NCI-H1694 (cell line): ENCODE results near the gene UBXN7.
"Not testable (repeated sequence)": the region's sequence is repeated elsewhere in the genome, so short reads cannot be mapped to it uniquely, and the experiment has no call there.

Experiments used
- DNase-seq: peaks from one replicate; lab custom pipeline; 2025; lab: John Stamatoyannopoulos, UW

Gene UBXN7

GRCh38 chr3:196432137-196432879, at the start of gene UBXN7:
Gene UBXN7 (minus strand): TSS chr3:196432427. CDS start chr3:196432399, 28 bp downstream.
- DNase-seq = peak; percentile 88

- DNase-seq = no peak
These were observed 45.5 kb upstream of the UBXN7 start for GRCh38 chr3:196477678-196478077.

- DNase-seq = no peak
These were observed 40.1 kb upstream of the UBXN7 start for GRCh38 chr3:196472286-196472685.

GRCh38 chr3:196471551-196471950, 39.3 kb upstream of the UBXN7 start:
- DNase-seq = no peak

- DNase-seq = not testable (repeated sequence)
These were observed 38.0 kb upstream of the UBXN7 start for GRCh38 chr3:196470182-196470581.

- DNase-seq = no peak
These were observed 31.6 kb upstream of the UBXN7 start for GRCh38 chr3:196463804-196464203.

GRCh38 chr3:196463478-196463756, 31.2 kb upstream of the UBXN7 start:
- no peak for DNase-seq

- DNase-seq = not testable (repeated sequence)
These were observed 30.7 kb upstream of the UBXN7 start for GRCh38 chr3:196462680-196463477.

GRCh38 chr3:196458063-196458462, 25.8 kb upstream of the UBXN7 start:
- no peak for DNase-seq

GRCh38 chr3:196457470-196457869, 25.2 kb upstream of the UBXN7 start:
- DNase-seq = not testable (repeated sequence)

- no peak for DNase-seq
These were observed 22.7 kb upstream of the UBXN7 start for GRCh38 chr3:196454935-196455334.

GRCh38 chr3:196445391-196445790, 13.2 kb upstream of the UBXN7 start:
- not testable (repeated sequence) for DNase-seq

GRCh38 chr3:196444500-196444894, 12.3 kb upstream of the UBXN7 start:
- DNase-seq = no peak

- no peak for DNase-seq
These were observed 8.5 kb upstream of the UBXN7 start for GRCh38 chr3:196440696-196441095.

- no peak for DNase-seq
These were observed 7.9 kb upstream of the UBXN7 start for GRCh38 chr3:196440041-196440537.

- DNase-seq = no peak
These were observed 768 bp downstream of the UBXN7 start for GRCh38 chr3:196431181-196432136.

GRCh38 chr3:196428041-196428440, 4.2 kb downstream of the UBXN7 start:
- DNase-seq = no peak

GRCh38 chr3:196424421-196424820, 7.8 kb downstream of the UBXN7 start:
- not testable (repeated sequence) for DNase-seq

- no peak for DNase-seq
These were observed 9.0 kb downstream of the UBXN7 start for GRCh38 chr3:196423044-196423781.

- not testable (repeated sequence) for DNase-seq
These were observed 10.6 kb downstream of the UBXN7 start for GRCh38 chr3:196421668-196422067.

- DNase-seq = no peak
These were observed 12.8 kb downstream of the UBXN7 start for GRCh38 chr3:196419386-196419785.
